Measurements from ENCODE around the gene TUBB2B.

- TF ChIP-seq POLR2AphosphoS5 (IDR thresholded peaks at IDR 0.05; ENCODE audit: low read depth) (no peak), CTCF (conservative IDR thresholded peaks at IDR 0.05; ENCODE audit: low read depth in 2 of 2) (no peak), EZH2phosphoT487 (IDR thresholded peaks at IDR 0.05; ENCODE audit: unreplicated experiment) (no peak), EZH2 (IDR thresholded peaks at IDR 0.05; ENCODE audit: low read depth, unreplicated experiment) (no peak), NANOG (IDR thresholded peaks at IDR 0.05; ENCODE audit: borderline replicate concordance) (no peak), JUNB (IDR thresholded peaks at IDR 0.05; ENCODE audit: unreplicated experiment) (no peak), CREB1 (CRISPR knock-in tag; IDR thresholded peaks at IDR 0.05; ENCODE audit: low read depth) (no peak)
- TF ChIP-seq, protein P1, sequence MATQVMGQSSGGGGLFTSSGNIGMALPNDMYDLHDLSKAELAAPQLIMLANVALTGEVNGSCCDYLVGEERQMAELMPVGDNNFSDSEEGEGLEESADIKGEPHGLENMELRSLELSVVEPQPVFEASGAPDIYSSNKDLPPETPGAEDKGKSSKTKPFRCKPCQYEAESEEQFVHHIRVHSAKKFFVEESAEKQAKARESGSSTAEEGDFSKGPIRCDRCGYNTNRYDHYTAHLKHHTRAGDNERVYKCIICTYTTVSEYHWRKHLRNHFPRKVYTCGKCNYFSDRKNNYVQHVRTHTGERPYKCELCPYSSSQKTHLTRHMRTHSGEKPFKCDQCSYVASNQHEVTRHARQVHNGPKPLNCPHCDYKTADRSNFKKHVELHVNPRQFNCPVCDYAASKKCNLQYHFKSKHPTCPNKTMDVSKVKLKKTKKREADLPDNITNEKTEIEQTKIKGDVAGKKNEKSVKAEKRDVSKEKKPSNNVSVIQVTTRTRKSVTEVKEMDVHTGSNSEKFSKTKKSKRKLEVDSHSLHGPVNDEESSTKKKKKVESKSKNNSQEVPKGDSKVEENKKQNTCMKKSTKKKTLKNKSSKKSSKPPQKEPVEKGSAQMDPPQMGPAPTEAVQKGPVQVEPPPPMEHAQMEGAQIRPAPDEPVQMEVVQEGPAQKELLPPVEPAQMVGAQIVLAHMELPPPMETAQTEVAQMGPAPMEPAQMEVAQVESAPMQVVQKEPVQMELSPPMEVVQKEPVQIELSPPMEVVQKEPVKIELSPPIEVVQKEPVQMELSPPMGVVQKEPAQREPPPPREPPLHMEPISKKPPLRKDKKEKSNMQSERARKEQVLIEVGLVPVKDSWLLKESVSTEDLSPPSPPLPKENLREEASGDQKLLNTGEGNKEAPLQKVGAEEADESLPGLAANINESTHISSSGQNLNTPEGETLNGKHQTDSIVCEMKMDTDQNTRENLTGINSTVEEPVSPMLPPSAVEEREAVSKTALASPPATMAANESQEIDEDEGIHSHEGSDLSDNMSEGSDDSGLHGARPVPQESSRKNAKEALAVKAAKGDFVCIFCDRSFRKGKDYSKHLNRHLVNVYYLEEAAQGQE (IDR thresholded peaks at IDR 0.05; ENCODE audit: unreplicated experiment), result no peak
These were observed 25.6 kb upstream of the TUBB2B start for GRCh38 chr6:3252861-3253596.
